SU-DHL-6 (cell line): ENCODE data around the gene EMILIN1.

Experiments used
- H2AFZ ChIP-seq: fragments of 200-600 bp; sonication (generic); 2 replicates; pipeline ENCODE4 v1.6.1; 2014; ENCODE audit warnings: low read depth, mild to moderate bottlenecking, moderate library complexity, mixed read lengths, antibody characterized with exemption, low read length; ENCODE audit not compliant: severe bottlenecking
- H3F3A ChIP-seq: fragments of 200-600 bp; shearing (Covaris generic); 2 replicates; pipeline ENCODE4 v1.6.0; 2016; ENCODE audit warnings: antibody characterized with exemption, mild to moderate bottlenecking; ENCODE audit not compliant: insufficient read depth
- H3K27ac ChIP-seq: fragments of 200-600 bp; sonication (generic); 2 replicates; pipeline ENCODE4 v1.5.1; 2016; ENCODE audit warnings: low read depth, mild to moderate bottlenecking, low read length, moderate library complexity, mixed read lengths
- H3K27me3 ChIP-seq: fragments of 200-600 bp; sonication (generic), shearing (Covaris generic); 2 replicates; pipeline ENCODE4 v1.6.0; 2014; ENCODE audit warnings: mild to moderate bottlenecking, low read length
- H3K36me3 ChIP-seq: fragments of 200-600 bp; sonication (generic); 2 replicates; pipeline ENCODE4 v1.6.1; 2014; ENCODE audit warnings: mild to moderate bottlenecking, low read length, mixed read lengths
- H3K4me2 ChIP-seq: fragments of 300-600, 200-600 bp; shearing (Covaris generic), sonication (generic); 2 replicates; pipeline ENCODE4 v1.6.0; 2014; ENCODE audit warnings: low read length, low read depth, mild to moderate bottlenecking; ENCODE audit not compliant: poor library complexity, severe bottlenecking
- H3K4me3 ChIP-seq: fragments of 200-600 bp; sonication (generic); 2 replicates; pipeline ENCODE4 v1.5.1; 2014; ENCODE audit warnings: antibody characterized with exemption, low read length, mild to moderate bottlenecking, mixed read lengths; ENCODE audit not compliant: insufficient read depth, poor library complexity, severe bottlenecking
- H3K79me2 ChIP-seq: fragments of 200-600 bp; sonication (generic); 2 replicates; pipeline ENCODE4 v1.6.1; 2014; ENCODE audit warnings: mild to moderate bottlenecking, low read length, moderate library complexity; ENCODE audit not compliant: insufficient read depth
- H3K9ac ChIP-seq: fragments of 200-600 bp; sonication (generic); 2 replicates; pipeline ENCODE4 v1.7.0; 2014; ENCODE audit warnings: mild to moderate bottlenecking, low read length
- H3K9me2 ChIP-seq: fragments of 200-600 bp; sonication (generic); replicated peaks from 2 replicates; pipeline ENCODE4 v1.6.1; 2014; ENCODE audit warnings: low read length; ENCODE audit not compliant: insufficient read depth
- H3K9me3 ChIP-seq: fragments of 200-600 bp; sonication (generic); 2 replicates; pipeline ENCODE4 v1.6.1; 2014; ENCODE audit warnings: low read length, mixed read lengths; ENCODE audit not compliant: insufficient read depth
- H4K20me1 ChIP-seq: fragments of 200-600 bp; sonication (generic); 2 replicates; pipeline ENCODE4 v1.6.1; 2014; ENCODE audit warnings: low read depth, mild to moderate bottlenecking, antibody characterized with exemption, low read length, moderate library complexity, mixed read lengths
- CTCF ChIP-seq: fragments of 200-600 bp; sonication (generic); IDR thresholded peaks from one replicate; pipeline ENCODE4 v1.5.1; 2017; ENCODE audit warnings: antibody characterized with exemption, mild to moderate bottlenecking, low read length, moderate library complexity; ENCODE audit not compliant: insufficient read depth, poor library complexity, severe bottlenecking
- EZH2phosphoT487 ChIP-seq: fragments of 200-600 bp; sonication (generic), shearing (Covaris generic); conservative IDR thresholded peaks from 2 replicates; pipeline ENCODE4 v1.6.1; 2018; ENCODE audit warnings: mild to moderate bottlenecking, antibody characterized with exemption, low read length, moderate library complexity, mixed read lengths

EMILIN1 gene

GRCh38 chr2:27135478-27135955, 57.1 kb downstream of the EMILIN1 start:
- Histone ChIP-seq H3K9me3 (no peaks in the 10 kb centered on the region), H3K4me2 (no peak overlapping the region), H2AFZ (peak overlapping the region; percentile 15), H3K36me3 (no peaks in the 10 kb centered on the region), H3K79me2 (peaks cover 13% of the 10 kb centered on the region; the same call in 1 of the 2 replicates), H3K27me3 (no peaks in the 10 kb centered on the region), H3K27ac (no peak overlapping the region), H3K9ac (no peak overlapping the region), H3F3A (no peaks in the 10 kb centered on the region), H3K4me3 (no peak overlapping the region), H4K20me1 (no peaks in the 10 kb centered on the region), H3K9me2 (no peaks in the 10 kb centered on the region)
- TF ChIP-seq CTCF = no peak
- no peak for TF ChIP-seq EZH2phosphoT487
